Measurements from ENCODE around the gene IL16.

IL16 gene

GRCh38 chr15:81301385-81301784 lies 104.7 kb downstream of the IL16 start:
- no peak for DNase-seq (ENCODE audit: low read depth in 1 of 2, low spot score in 1 of 2)
- Histone ChIP-seq H3K27me3 (ENCODE audit: insufficient read depth, poor library complexity, severe bottlenecking) (no peaks in the 10 kb centered on the region), H3K4me3 (replicated peaks; ENCODE audit: insufficient read depth, low read length) (no peak overlapping the region), H3K27ac (replicated peaks) (no peak overlapping the region)
- TF ChIP-seq POLR2AphosphoS5 (IDR thresholded peaks at IDR 0.05; ENCODE audit: low read depth) (no peak), REST (IDR thresholded peaks at IDR 0.05; ENCODE audit: insufficient replicate concordance, low read depth) (no peak), SPI1 (IDR thresholded peaks at IDR 0.05; ENCODE audit: borderline replicate concordance, low read depth) (no peak), GABPA (IDR thresholded peaks at IDR 0.05; ENCODE audit: low read depth) (no peak), CTCF (IDR thresholded peaks at IDR 0.05; ENCODE audit: insufficient read depth, low read length) (no peak)

GRCh38 chr15:81301815-81302399 lies 105.2 kb downstream of the IL16 start:
- Histone ChIP-seq H3K27ac (replicated peaks) (0 out of 2 replicates have a peak overlapping the region, but pooled peaks have one; percentile 15), H3K27me3 (ENCODE audit: insufficient read depth, poor library complexity, severe bottlenecking) (no peaks in the 10 kb centered on the region), H3K4me3 (replicated peaks; ENCODE audit: insufficient read depth, low read length) (no peak overlapping the region)
- TF ChIP-seq REST (IDR thresholded peaks at IDR 0.05; ENCODE audit: insufficient replicate concordance, low read depth) (no peak), SPI1 (IDR thresholded peaks at IDR 0.05; ENCODE audit: borderline replicate concordance, low read depth) (peak; percentile 31; the same call in 1 of the 2 replicates)
- peak in 1 of 2 experiments; percentile 11 for DNase-seq (ENCODE audit: low read depth in 1 of 2, low spot score in 1 of 2)

- no peak overlapping the region for H3K4me3 ChIP-seq (replicated peaks; ENCODE audit: insufficient read depth, low read length)
- no peaks in the 10 kb centered on the region for H3K27me3 ChIP-seq (ENCODE audit: insufficient read depth, poor library complexity, severe bottlenecking)
- no peak overlapping the region for H3K27ac ChIP-seq (replicated peaks)
- DNase-seq (ENCODE audit: low read depth in 1 of 2, low spot score in 1 of 2), result no peak
- TF ChIP-seq SPI1 (IDR thresholded peaks at IDR 0.05; ENCODE audit: borderline replicate concordance, low read depth), result peak; percentile 35; the same call in 1 of the 2 replicates
- no peak for TF ChIP-seq GABPA (IDR thresholded peaks at IDR 0.05; ENCODE audit: low read depth)
These were observed 106.0 kb downstream of the IL16 start for GRCh38 chr15:81302701-81303109.

- DNase-seq (ENCODE audit: low read depth in 1 of 2, low spot score in 1 of 2), result no peak
- Histone ChIP-seq H3K4me3 (replicated peaks; ENCODE audit: insufficient read depth, low read length) (no peak overlapping the region), H3K27ac (replicated peaks) (peak overlapping the region; percentile 58)
These were observed 106.9 kb downstream of the IL16 start for GRCh38 chr15:81303244-81304225.

More at GRCh38 chr15:81303244-81304225, 106.9 kb downstream of the IL16 start:
- no peak for TF ChIP-seq REST (IDR thresholded peaks at IDR 0.05; ENCODE audit: insufficient replicate concordance, low read depth)
- TF ChIP-seq GABPA (IDR thresholded peaks at IDR 0.05; ENCODE audit: low read depth), result no peak
- no peak for TF ChIP-seq POLR2AphosphoS5 (IDR thresholded peaks at IDR 0.05; ENCODE audit: low read depth)
- TF ChIP-seq SPI1 (IDR thresholded peaks at IDR 0.05; ENCODE audit: borderline replicate concordance, low read depth), result no peak
- no peak for TF ChIP-seq CTCF (IDR thresholded peaks at IDR 0.05; ENCODE audit: insufficient read depth, low read length)
- no peaks in the 10 kb centered on the region for H3K27me3 ChIP-seq (ENCODE audit: insufficient read depth, poor library complexity, severe bottlenecking)

Measured in HL-60 (cell line).